GM12873 (cell line): ENCODE results near the gene IGSF6.

Experiments used
- TF ChIP-seq, protein P1 (sequence below): IDR thresholded peaks from 2 replicates; pipeline ENCODE4 v1.5.1; 2012; ENCODE audit warnings: low read depth, mild to moderate bottlenecking, moderate library complexity, low read length, control low read depth; ENCODE audit not compliant: insufficient read depth; ENCODE audit errors: missing control alignments

IGSF6 gene

DNA sequence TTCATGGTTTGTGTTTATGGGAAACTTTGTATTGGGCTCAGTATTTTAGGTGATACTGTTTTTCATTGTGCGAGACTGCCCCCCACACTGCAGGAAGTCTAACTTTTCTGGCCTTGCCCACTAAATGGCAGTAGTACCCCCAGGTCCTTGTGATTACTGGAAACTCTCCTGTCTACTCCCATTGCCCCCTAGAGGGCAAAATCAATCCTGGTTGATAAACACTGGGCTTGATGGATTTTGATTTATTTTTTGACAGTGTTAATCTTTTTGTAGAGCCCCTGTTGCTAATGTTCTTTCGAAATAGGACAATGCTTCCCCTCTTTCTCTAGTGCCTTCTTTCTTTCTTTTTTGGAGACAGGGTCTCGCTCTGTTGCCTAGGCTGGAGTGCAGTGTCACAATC lies 37.5 kb downstream of the IGSF6 start:
- TF ChIP-seq, protein P1, sequence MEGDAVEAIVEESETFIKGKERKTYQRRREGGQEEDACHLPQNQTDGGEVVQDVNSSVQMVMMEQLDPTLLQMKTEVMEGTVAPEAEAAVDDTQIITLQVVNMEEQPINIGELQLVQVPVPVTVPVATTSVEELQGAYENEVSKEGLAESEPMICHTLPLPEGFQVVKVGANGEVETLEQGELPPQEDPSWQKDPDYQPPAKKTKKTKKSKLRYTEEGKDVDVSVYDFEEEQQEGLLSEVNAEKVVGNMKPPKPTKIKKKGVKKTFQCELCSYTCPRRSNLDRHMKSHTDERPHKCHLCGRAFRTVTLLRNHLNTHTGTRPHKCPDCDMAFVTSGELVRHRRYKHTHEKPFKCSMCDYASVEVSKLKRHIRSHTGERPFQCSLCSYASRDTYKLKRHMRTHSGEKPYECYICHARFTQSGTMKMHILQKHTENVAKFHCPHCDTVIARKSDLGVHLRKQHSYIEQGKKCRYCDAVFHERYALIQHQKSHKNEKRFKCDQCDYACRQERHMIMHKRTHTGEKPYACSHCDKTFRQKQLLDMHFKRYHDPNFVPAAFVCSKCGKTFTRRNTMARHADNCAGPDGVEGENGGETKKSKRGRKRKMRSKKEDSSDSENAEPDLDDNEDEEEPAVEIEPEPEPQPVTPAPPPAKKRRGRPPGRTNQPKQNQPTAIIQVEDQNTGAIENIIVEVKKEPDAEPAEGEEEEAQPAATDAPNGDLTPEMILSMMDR = peak; percentile 36

DNA sequence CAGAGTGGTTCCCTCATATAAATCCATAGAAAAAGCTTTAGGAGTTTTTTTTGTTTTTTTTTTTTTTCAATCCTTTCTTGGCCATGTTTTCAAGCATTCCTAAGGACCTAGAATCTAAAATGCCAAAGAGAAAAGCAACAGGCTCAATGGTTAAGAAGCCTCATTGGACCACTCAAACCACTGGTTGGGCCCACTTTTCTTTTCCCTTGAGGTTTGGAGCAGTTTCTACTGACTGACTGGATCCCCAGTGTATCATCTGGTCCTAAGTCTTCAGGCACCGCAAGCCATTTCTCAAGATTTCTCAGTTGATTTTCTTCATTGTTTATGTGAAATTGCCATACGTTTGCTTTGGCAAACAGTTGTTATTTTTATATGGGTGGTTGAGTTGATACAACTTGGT lies 38.6 kb downstream of the IGSF6 start:
- TF ChIP-seq, protein P1 = no peak

DNA sequence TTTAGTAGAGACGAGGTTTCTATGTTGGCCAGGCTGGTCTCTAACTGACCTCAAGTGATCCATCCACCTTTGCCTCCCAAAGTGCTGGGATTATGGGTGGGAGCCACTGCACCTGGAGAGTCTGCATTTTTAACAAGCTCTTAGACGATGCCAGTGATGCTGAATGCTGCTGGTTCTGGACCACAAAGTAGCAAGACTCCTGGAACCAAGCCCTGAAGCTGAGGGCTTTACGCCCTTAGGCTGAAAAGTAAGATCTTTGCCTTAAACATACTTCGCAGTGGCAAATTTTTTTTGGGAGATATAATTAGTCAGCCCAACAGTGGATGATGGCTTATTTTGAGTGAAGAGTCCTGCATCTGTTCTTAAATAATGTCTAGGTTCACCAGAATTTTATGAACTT lies 39.0 kb downstream of the IGSF6 start:
- TF ChIP-seq, protein P1 = no peak

DNA sequence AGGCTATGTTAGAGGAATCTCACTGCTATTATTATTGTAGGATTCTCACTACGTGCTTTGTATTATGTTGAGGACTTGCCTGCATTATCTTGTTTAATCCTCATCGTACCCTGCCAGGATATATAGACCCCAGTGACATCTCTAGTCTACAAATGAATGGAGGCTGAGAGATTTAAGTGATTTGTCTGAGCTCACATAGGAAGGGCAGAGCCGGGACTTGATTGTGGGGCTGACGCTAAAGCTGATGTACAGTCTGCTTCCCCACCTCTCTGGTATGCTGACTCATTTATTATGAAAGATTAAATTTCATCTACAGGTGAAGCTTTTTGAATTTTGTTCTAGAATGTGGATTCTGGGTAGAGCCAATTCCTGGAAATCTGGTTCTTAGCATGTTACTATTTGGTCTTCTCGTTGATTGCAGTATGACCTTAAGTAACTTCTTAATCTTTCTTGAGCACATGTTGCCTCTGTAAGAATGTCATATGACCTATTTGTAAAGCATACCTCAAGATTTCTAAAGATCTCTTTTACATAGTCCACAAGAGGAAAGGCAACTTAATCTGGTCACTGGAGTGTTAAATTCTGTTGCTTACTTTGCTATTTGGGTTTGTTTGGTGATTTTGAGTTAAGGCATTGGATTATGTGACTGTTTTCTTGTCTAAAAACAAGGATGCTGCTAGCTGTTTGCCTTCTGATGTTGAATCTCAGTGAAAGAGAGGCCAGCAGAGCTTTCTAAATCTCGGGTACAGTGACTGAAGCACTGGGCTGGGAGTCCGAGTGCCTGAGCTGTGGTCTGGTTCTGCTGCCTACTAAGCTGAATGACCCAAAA lies 40.6 kb downstream of the IGSF6 start:
- TF ChIP-seq, protein P1 = no peak

DNA sequence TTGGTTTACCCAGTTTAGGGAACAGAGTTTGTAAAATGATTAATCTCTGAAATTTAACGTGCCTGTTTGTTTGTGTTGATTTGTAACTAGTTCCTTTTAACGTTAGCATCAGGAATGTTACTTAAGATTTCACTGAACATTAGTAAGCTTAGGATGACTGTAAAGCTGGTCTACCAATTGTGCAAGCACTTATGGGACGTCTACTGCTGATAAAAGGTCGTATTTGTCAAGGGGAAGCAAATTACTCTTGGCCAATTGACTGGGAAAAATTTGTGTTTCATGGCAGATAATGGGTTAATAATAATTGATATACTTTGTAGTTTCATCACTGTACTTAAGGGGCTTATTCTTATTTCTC lies 41.2 kb downstream of the IGSF6 start:
- TF ChIP-seq, protein P1 = no peak

DNA sequence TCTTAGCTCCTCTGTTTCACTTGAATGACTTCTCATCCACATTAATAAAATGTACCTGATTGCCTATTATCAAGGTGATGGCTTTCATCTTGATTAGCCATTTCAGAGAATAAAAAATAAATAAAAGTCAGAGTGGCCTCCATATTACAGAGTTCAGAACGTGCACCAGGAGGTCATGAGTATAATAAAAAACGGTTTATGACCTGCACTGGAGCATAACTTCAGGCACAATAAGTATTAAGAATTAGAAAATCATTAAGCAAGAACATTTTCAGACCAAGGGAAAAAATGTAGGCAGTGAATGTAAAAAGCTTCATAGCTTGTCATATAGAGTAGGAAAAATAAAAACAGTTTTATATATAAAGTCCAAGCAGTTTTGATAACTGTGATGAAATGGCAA lies 41.6 kb downstream of the IGSF6 start:
- TF ChIP-seq, protein P1 = no peak

DNA sequence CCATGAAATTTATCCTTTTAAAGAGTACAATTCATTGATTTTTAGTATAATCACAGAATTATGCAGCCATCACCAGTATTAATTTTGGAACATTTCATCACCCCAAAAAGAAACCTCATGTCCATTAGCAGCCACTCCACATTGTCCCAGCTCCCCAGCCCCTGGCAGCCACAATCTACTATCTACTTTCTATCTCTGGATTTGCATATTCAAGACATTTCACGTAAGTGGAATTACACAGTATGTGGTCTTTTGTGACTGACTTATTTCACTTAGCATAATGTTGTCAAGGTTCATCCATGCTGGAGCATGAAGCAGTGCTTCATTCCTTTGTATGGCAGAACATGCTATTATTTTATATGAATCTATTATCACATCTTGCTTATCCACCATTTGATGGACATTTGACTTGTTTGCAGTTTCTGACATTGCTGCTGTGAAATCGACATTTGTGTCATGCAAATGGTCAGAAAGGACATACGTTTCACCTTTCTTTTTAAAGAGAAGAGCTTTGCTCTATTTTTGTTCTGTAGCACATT lies 42.3 kb downstream of the IGSF6 start:
- TF ChIP-seq, protein P1 = no peak
